Hepatocyte (in vitro differentiated cells): Measurements from ENCODE around the gene DUSP28. TPM values are rescaled to one million over a fixed set of nuclear protein-coding genes. Genes with fewer than 3 reads are reported as not detected.

Experiments
- DNase-seq: peaks from one replicate; pipeline ENCODE4 v3.0.0-alpha.2; 2016; ENCODE audit warnings: low spot score
- H2AFZ ChIP-seq: fragments of 200-600 bp; sonication (generic); 2 replicates; pipeline ENCODE4 v1.6.0; 2016; ENCODE audit warnings: antibody characterized with exemption, mild to moderate bottlenecking
- H3K27ac ChIP-seq: fragments of 200-600 bp; sonication (generic); 2 replicates; pipeline ENCODE4 v1.5.1; 2016; ENCODE audit warnings: mild to moderate bottlenecking
- H3K27me3 ChIP-seq: fragments of 200-600 bp; sonication (generic); 2 replicates; pipeline ENCODE4 v1.6.1; 2016
- H3K36me3 ChIP-seq: fragments of 200-600 bp; sonication (generic); replicated peaks from 2 replicates; pipeline ENCODE4 v1.5.1; 2016; ENCODE audit warnings: low read depth; ENCODE audit not compliant: insufficient read depth
- H3K4me1 ChIP-seq: fragments of 200-600 bp; sonication (generic); 2 replicates; pipeline ENCODE4 v1.5.1; 2016; ENCODE audit warnings: mild to moderate bottlenecking, moderate library complexity; ENCODE audit not compliant: insufficient read depth
- H3K4me2 ChIP-seq: fragments of 200-600 bp; sonication (generic); 2 replicates; pipeline ENCODE4 v1.6.0; 2016
- H3K4me3 ChIP-seq: fragments of 200-600 bp; sonication (generic); 2 replicates; pipeline ENCODE4 v1.5.1; 2016; ENCODE audit warnings: mild to moderate bottlenecking
- H3K79me2 ChIP-seq: fragments of 200-600 bp; sonication (generic); 2 replicates; pipeline ENCODE4 v1.6.0; 2017; ENCODE audit warnings: mild to moderate bottlenecking
- H3K9me2 ChIP-seq: fragments of 200-600 bp; sonication (generic); replicated peaks from 2 replicates; pipeline ENCODE4 v1.6.0; 2017; ENCODE audit warnings: mild to moderate bottlenecking; ENCODE audit not compliant: insufficient read depth
- H3K9me3 ChIP-seq: fragments of 200-600 bp; sonication (generic); 2 replicates; pipeline ENCODE4 v1.5.1; 2016; ENCODE audit warnings: low read depth, mild to moderate bottlenecking
- H4K20me1 ChIP-seq: fragments of 200-600 bp; sonication (generic); 2 replicates; pipeline ENCODE4 v1.6.0; 2016; ENCODE audit warnings: mild to moderate bottlenecking; ENCODE audit not compliant: insufficient read depth, poor library complexity, severe bottlenecking
- EZH2 ChIP-seq: fragments of 200-600 bp; sonication (generic); IDR thresholded peaks from 2 replicates; pipeline ENCODE4 v1.6.1; 2016; ENCODE audit warnings: antibody characterized with exemption, mild to moderate bottlenecking, borderline replicate concordance
- EZH2phosphoT487 ChIP-seq: fragments of 200-600 bp; sonication (generic); IDR thresholded peaks from one replicate; pipeline ENCODE4 v1.6.1; 2018; ENCODE audit warnings: antibody characterized with exemption, mild to moderate bottlenecking, low read depth, moderate library complexity; ENCODE audit not compliant: unreplicated experiment, severe bottlenecking
- WGBS: methylation state at CpG from one replicate; pipeline ENCODE4 v1.1.6; 2016; ENCODE audit warnings: low lambda C conversion rate; ENCODE audit errors: missing lambda C conversion rate; 5-methylcytosine and 5-hydroxymethylcytosine counted together
- polyA plus RNA-seq: library from polyadenylated mRNA; unstranded; fragments of >200 nt; fragmentation: Nextera tagmentation; extraction: Ambion mirVana; gene quantifications from 2 replicates; pipeline ENCODE4 v1.2.1, GENCODE V29; 2016
- total RNA-seq: library from RNA; depleted of rRNA; stranded (reverse); fragments of >200 nt; gene quantifications from 2 replicates; pipeline ENCODE4 v1.2.3, GENCODE V29; 2014
- TF ChIP-seq, protein P1 (sequence below): fragments of 200-600 bp; sonication (generic); IDR thresholded peaks from 2 replicates; pipeline ENCODE4 v1.5.1; 2016; ENCODE audit warnings: antibody characterized with exemption, mild to moderate bottlenecking; ENCODE audit not compliant: poor library complexity

Gene DUSP28
- total and polyA plus RNA-seq, 2 experiments from 2014 or later, result 4.6 to 6.8 TPM

GRCh38 chr2:240591226-240591625 lies 31.1 kb downstream of the DUSP28 start:
- H3K79me2 ChIP-seq, result peaks cover 42% of the 10 kb centered on the region
- no peak for DNase-seq
- peaks cover 10% of the 10 kb centered on the region for H3K4me1 ChIP-seq
- H3K9me2 ChIP-seq, result no peaks in the 10 kb centered on the region
- no peaks in the 10 kb centered on the region for H3K36me3 ChIP-seq
- H3K27me3 ChIP-seq, result no peaks in the 10 kb centered on the region
- H3K4me2 ChIP-seq, result no peak overlapping the region
- no peak overlapping the region for H2AFZ ChIP-seq
- H3K9me3 ChIP-seq, result no peaks in the 10 kb centered on the region
- peaks cover 8% of the 10 kb centered on the region for H4K20me1 ChIP-seq
- no peak overlapping the region for H3K4me3 ChIP-seq
- WGBS, result 97% methylated on average over 6 of the region's 6 CpGs
- no peak overlapping the region for H3K27ac ChIP-seq
- TF ChIP-seq EZH2, result no peak
- TF ChIP-seq, protein P1, sequence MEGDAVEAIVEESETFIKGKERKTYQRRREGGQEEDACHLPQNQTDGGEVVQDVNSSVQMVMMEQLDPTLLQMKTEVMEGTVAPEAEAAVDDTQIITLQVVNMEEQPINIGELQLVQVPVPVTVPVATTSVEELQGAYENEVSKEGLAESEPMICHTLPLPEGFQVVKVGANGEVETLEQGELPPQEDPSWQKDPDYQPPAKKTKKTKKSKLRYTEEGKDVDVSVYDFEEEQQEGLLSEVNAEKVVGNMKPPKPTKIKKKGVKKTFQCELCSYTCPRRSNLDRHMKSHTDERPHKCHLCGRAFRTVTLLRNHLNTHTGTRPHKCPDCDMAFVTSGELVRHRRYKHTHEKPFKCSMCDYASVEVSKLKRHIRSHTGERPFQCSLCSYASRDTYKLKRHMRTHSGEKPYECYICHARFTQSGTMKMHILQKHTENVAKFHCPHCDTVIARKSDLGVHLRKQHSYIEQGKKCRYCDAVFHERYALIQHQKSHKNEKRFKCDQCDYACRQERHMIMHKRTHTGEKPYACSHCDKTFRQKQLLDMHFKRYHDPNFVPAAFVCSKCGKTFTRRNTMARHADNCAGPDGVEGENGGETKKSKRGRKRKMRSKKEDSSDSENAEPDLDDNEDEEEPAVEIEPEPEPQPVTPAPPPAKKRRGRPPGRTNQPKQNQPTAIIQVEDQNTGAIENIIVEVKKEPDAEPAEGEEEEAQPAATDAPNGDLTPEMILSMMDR, result no peak
- TF ChIP-seq EZH2phosphoT487, result no peak

DNA sequence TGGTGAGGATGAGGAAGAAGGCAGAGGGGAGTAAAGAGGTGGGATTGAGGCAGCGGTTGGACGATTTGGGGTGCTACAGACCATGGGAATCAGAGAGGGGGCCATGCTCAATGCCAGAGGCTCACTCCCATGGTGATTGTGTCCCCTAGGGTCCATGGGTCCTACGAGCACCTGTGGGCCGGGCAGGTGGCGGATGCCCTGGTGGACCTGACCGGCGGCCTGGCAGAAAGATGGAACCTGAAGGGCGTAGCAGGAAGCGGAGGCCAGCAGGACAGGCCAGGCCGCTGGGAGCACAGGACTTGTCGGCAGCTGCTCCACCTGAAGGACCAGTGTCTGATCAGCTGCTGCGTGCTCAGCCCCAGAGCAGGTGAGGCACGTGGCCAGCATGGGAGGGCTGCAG lies 31.6 kb downstream of the DUSP28 start:
- Histone ChIP-seq H3K79me2 (peaks cover 42% of the 10 kb centered on the region), H3K9me2 (no peaks in the 10 kb centered on the region), H3K27me3 (no peaks in the 10 kb centered on the region), H3K4me3 (no peak overlapping the region), H3K9me3 (no peaks in the 10 kb centered on the region), H3K27ac (no peak overlapping the region), H3K36me3 (no peaks in the 10 kb centered on the region), H4K20me1 (peaks cover 8% of the 10 kb centered on the region), H2AFZ (no peak overlapping the region), H3K4me2 (no peak overlapping the region), H3K4me1 (peaks cover 10% of the 10 kb centered on the region)
- DNase-seq, result no peak
- TF ChIP-seq, protein P1, result no peak
- TF ChIP-seq EZH2, result no peak
- no peak for TF ChIP-seq EZH2phosphoT487
- 98% methylated on average over 13 of the region's 13 CpGs for WGBS

DNA sequence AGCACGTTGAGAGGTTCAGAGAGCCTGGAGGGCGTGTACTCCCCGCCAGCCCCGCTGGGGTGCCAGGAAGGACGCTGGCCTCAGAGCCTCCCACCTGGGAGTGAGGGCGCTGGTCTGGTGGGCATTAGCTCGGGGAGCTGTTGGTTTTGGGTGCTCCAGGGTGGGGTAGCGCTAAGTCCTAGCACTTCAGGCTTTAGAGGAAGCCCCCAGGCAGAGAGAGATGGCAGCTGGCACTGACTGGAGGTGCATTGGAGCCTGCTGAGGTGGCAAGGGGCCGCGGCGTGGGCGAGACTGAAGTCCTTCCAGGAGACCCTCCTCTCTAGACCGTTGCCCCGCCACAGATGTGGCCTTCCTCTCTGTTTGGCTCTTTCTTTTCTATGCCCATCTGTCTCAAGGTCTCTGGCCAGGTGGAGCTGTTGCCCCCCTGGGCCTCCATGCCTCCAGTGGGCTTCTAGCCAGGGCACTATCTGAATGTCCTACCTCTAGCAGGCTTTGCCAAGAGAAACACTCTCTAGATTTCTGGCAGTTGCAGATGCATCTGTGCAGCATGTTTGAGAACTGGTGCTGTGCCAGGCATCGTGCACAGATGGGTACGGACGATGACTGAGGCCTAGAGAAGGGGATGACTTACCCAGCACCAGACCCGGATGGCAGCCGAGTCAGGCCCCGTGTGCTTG lies 33.0 kb downstream of the DUSP28 start:
- H3K27ac ChIP-seq, result no peak overlapping the region
- H3K4me3 ChIP-seq, result no peak overlapping the region
- H3K27me3 ChIP-seq, result no peaks in the 10 kb centered on the region
- 95% methylated on average over 20 of the region's 20 CpGs for WGBS
- H3K4me1 ChIP-seq, result peaks cover 2% of the 10 kb centered on the region
- H2AFZ ChIP-seq, result no peak overlapping the region
- H3K9me3 ChIP-seq, result no peaks in the 10 kb centered on the region
- H3K4me2 ChIP-seq, result no peak overlapping the region
- H3K36me3 ChIP-seq, result no peaks in the 10 kb centered on the region
- DNase-seq, result no peak
- no peaks in the 10 kb centered on the region for H3K9me2 ChIP-seq
- TF ChIP-seq, protein P1, result no peak
- TF ChIP-seq EZH2, result no peak
- TF ChIP-seq EZH2phosphoT487, result no peak
- peaks cover 33% of the 10 kb centered on the region for H3K79me2 ChIP-seq
- peaks cover 7% of the 10 kb centered on the region for H4K20me1 ChIP-seq
